ENCODE results near the gene OR52W1. TPM values are rescaled to one million over a fixed set of nuclear protein-coding genes. Genes with fewer than 3 reads are reported as not detected.

Gene OR52W1
- total RNA-seq, 3 donors from 2014 or later (not counting 1 experiment from before 2014, with no cell fraction given) = not detected

DNA sequence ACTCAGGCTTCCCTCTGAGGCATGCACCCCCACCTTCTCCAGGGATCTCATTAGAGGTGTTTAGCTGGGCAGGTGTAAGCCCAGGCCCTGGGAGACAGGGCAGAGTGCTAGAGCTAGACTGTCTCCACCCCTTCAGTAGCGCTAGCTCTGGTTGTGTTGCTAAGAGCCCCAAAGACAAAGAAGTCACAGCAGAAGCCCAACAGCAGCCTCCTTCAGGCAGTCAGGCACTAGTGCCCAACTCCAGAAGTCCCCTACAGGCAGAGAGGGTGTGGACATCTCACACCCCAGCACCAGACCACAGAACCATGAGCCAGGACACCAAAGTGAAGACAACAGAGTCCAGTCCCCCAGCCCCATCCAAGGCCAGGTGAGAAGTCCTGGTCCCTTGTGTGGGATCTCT lies 39.9 kb downstream of the OR52W1 start, which contains the start of gene CNGA4:
TSS of gene CNGA4 (plus strand) at position 188 of the 400 bp plus-strand sequence. CDS start at position 306, 118 bp downstream.
- Mint-ChIP-seq H3K4me3 (no peak within 1 kb of the TSS), H3K27me3 (ENCODE audit: low read depth in 2 of 2) (peaks cover 0 to 10% of the 10 kb centered on the region in 2 donors), H3K4me1 (peaks cover 17% of the 10 kb centered on the region in 2 donors), H3K9me3 (no peaks in the 10 kb centered on the region), H3K27ac (no peak within 1 kb of the TSS), H3K36me3 (no peaks in the 10 kb centered on the region)
- 100% methylated on average over 1 of the region's 1 CpG for WGBS (ENCODE audit: insufficient coverage)
- peaks cover 11% of the 10 kb centered on the region for H3K4me1 ChIP-seq (ENCODE audit: control insufficient read depth, insufficient read depth, low read length)
- no peaks in the 10 kb centered on the region for H3K27me3 ChIP-seq (ENCODE audit: control insufficient read depth, insufficient read depth, low read length)
- H3K4me3 ChIP-seq (ENCODE audit: low read length) = no peak within 1 kb of the TSS
- H3K9me3 ChIP-seq (ENCODE audit: control insufficient read depth, insufficient read depth, low read length) = no peaks in the 10 kb centered on the region
- DNase-seq (no peak), ATAC-seq (no peak)
- no peak within 1 kb of the TSS for H3K27ac ChIP-seq (ENCODE audit: low read length)
- intact Hi-C loops (cut with micrococcal nuclease) = loop anchor here (10.0 kb wide), 1 partner anchor 554 kb away; the partner anchor contains the start of genes TRIM22 and TRIM5
- H3K36me3 ChIP-seq (ENCODE audit: control insufficient read depth, insufficient read depth, low read length) = no peaks in the 10 kb centered on the region
- no peak for TF ChIP-seq CTCF (IDR thresholded peaks at IDR 0.05)

- WGBS (ENCODE audit: insufficient coverage) = 97% methylated on average over 28 of the region's 28 CpGs
- no peak overlapping the region for H3K27ac Mint-ChIP-seq
- H3K9me3 Mint-ChIP-seq = no peaks in the 10 kb centered on the region
- no peaks in the 10 kb centered on the region for H3K9me3 ChIP-seq (ENCODE audit: control insufficient read depth, insufficient read depth, low read length)
- no peak overlapping the region for H3K4me3 Mint-ChIP-seq
- H3K27me3 Mint-ChIP-seq (ENCODE audit: low read depth in 2 of 2) = peaks cover 0 to 12% of the 10 kb centered on the region in 2 donors
- intact Hi-C loops (cut with micrococcal nuclease) = no loop called here
- TF ChIP-seq CTCF (IDR thresholded peaks at IDR 0.05) = no peak
- H3K4me1 Mint-ChIP-seq = peaks cover 4% of the 10 kb centered on the region in 2 donors
- peaks cover 5% of the 10 kb centered on the region for H3K4me1 ChIP-seq (ENCODE audit: control insufficient read depth, insufficient read depth, low read length)
- H3K27ac ChIP-seq (ENCODE audit: low read length) = no peak overlapping the region
- DNase-seq (no peak), ATAC-seq (no peak)
- no peaks in the 10 kb centered on the region for H3K36me3 ChIP-seq (ENCODE audit: control insufficient read depth, insufficient read depth, low read length)
- no peaks in the 10 kb centered on the region for H3K27me3 ChIP-seq (ENCODE audit: control insufficient read depth, insufficient read depth, low read length)
- H3K4me3 ChIP-seq (ENCODE audit: low read length) = no peak overlapping the region
- H3K36me3 Mint-ChIP-seq = no peaks in the 10 kb centered on the region
Observed at GRCh38 chr11:6240139-6240538, 41.1 kb downstream of the OR52W1 start.

- peaks cover 0 to 12% of the 10 kb centered on the region in 2 donors for H3K27me3 Mint-ChIP-seq (ENCODE audit: low read depth in 2 of 2)
- TF ChIP-seq CTCF (IDR thresholded peaks at IDR 0.05) = no peak
- Histone ChIP-seq H3K27ac (ENCODE audit: low read length) (no peak overlapping the region), H3K27me3 (ENCODE audit: control insufficient read depth, insufficient read depth, low read length) (no peaks in the 10 kb centered on the region), H3K4me3 (ENCODE audit: low read length) (no peak overlapping the region), H3K9me3 (ENCODE audit: control insufficient read depth, insufficient read depth, low read length) (no peaks in the 10 kb centered on the region), H3K4me1 (ENCODE audit: control insufficient read depth, insufficient read depth, low read length) (no peaks in the 10 kb centered on the region), H3K36me3 (ENCODE audit: control insufficient read depth, insufficient read depth, low read length) (no peaks in the 10 kb centered on the region)
- WGBS (ENCODE audit: insufficient coverage) = 10% methylated on average over 1 of the region's 1 CpG
- no peak overlapping the region for H3K4me3 Mint-ChIP-seq
- H3K36me3 Mint-ChIP-seq = no peaks in the 10 kb centered on the region
- intact Hi-C loops (cut with micrococcal nuclease) = no loop called here
- H3K4me1 Mint-ChIP-seq = no peaks in the 10 kb centered on the region
- ATAC-seq (no peak), DNase-seq (no peak)
- H3K9me3 Mint-ChIP-seq = no peaks in the 10 kb centered on the region
- H3K27ac Mint-ChIP-seq = no peak overlapping the region
Observed at GRCh38 chr11:6240781-6241180, 41.8 kb downstream of the OR52W1 start.

- intact Hi-C loops (cut with micrococcal nuclease) = no loop called here
- peaks cover 0 to 12% of the 10 kb centered on the region in 2 donors for H3K27me3 Mint-ChIP-seq (ENCODE audit: low read depth in 2 of 2)
- ATAC-seq (no peak), DNase-seq (no peak)
- Histone ChIP-seq H3K4me3 (ENCODE audit: low read length) (no peak overlapping the region), H3K4me1 (ENCODE audit: control insufficient read depth, insufficient read depth, low read length) (no peaks in the 10 kb centered on the region), H3K36me3 (ENCODE audit: control insufficient read depth, insufficient read depth, low read length) (no peaks in the 10 kb centered on the region), H3K27ac (ENCODE audit: low read length) (no peak overlapping the region), H3K9me3 (ENCODE audit: control insufficient read depth, insufficient read depth, low read length) (no peaks in the 10 kb centered on the region), H3K27me3 (ENCODE audit: control insufficient read depth, insufficient read depth, low read length) (no peaks in the 10 kb centered on the region)
- TF ChIP-seq CTCF (IDR thresholded peaks at IDR 0.05) = no peak
- WGBS (ENCODE audit: insufficient coverage) = 96% methylated on average over 7 of the region's 7 CpGs
- H3K9me3 Mint-ChIP-seq = no peaks in the 10 kb centered on the region
- no peaks in the 10 kb centered on the region for H3K4me1 Mint-ChIP-seq
- no peak overlapping the region for H3K27ac Mint-ChIP-seq
- H3K4me3 Mint-ChIP-seq = no peak overlapping the region
- H3K36me3 Mint-ChIP-seq = no peaks in the 10 kb centered on the region
Observed at GRCh38 chr11:6241316-6241715, 42.3 kb downstream of the OR52W1 start.

Measured in natural killer cell (primary cell).